Natural killer cell treated with Interleukin-12 subunit alpha and Interleukin-12 subunit beta and Interleukin-15 and Interleukin-18, amount 100 ng/mL, for 72 hours (primary cell): ENCODE measurements around the gene GREM1. TPM values are rescaled to one million over a fixed set of nuclear protein-coding genes. Genes with fewer than 3 reads are reported as not detected.
A peak's percentile ranks its signal among the peaks of the same experiment; 100 is the strongest.

Source experiments
- ATAC-seq, 2 donors: fragments of 150-1000 bp; cut with Tn5 transposase in 1 of 2; sonication (Bioruptor Pico), chemical (Tn5 transposase) in 1 of 2; 2 replicates each; pipeline ENCODE4 v1.10.0; 2021
- DNase-seq: peaks from one replicate; pipeline ENCODE4 v3.0.0; 2022; ENCODE audit warnings: low spot score
- H3K27ac Mint-ChIP-seq, 2 donors: 1 replicate in 1 of 2; 2 replicates in 1 of 2; pipeline ENCODE4 v1.8.0; 2022; ENCODE audit warnings: mixed read lengths in 2 of 2, mild to moderate bottlenecking in 1 of 2, moderate library complexity in 1 of 2
- H3K27me3 Mint-ChIP-seq, 2 donors: 1 replicate in 1 of 2; 2 replicates in 1 of 2; pipeline ENCODE4 v1.8.0; 2022; ENCODE audit warnings: mixed read lengths in 2 of 2
- H3K36me3 Mint-ChIP-seq: one replicate; pipeline ENCODE4 v1.8.0; 2022; ENCODE audit warnings: mixed read lengths
- H3K4me1 Mint-ChIP-seq, 2 donors: 1 replicate in 1 of 2; 2 replicates in 1 of 2; pipeline ENCODE4 v1.8.0; 2022; ENCODE audit warnings: low read depth in 2 of 2, mixed read lengths in 2 of 2, mild to moderate bottlenecking in 1 of 2
- H3K4me3 Mint-ChIP-seq: one replicate; pipeline ENCODE4 v1.8.0; 2022; ENCODE audit warnings: mixed read lengths
- H3K9me3 Mint-ChIP-seq: 2 replicates; pipeline ENCODE4 v1.8.0; 2022; ENCODE audit warnings: mixed read lengths
- total RNA-seq, 2 donors: library from RNA; stranded (reverse); gene quantifications; one replicate each; pipeline ENCODE4 v1.2.3, GENCODE V29; 2022

Gene GREM1
- total RNA-seq, 2 donors from 2014 or later: 0.03 TPM; not detected in 1

DNA sequence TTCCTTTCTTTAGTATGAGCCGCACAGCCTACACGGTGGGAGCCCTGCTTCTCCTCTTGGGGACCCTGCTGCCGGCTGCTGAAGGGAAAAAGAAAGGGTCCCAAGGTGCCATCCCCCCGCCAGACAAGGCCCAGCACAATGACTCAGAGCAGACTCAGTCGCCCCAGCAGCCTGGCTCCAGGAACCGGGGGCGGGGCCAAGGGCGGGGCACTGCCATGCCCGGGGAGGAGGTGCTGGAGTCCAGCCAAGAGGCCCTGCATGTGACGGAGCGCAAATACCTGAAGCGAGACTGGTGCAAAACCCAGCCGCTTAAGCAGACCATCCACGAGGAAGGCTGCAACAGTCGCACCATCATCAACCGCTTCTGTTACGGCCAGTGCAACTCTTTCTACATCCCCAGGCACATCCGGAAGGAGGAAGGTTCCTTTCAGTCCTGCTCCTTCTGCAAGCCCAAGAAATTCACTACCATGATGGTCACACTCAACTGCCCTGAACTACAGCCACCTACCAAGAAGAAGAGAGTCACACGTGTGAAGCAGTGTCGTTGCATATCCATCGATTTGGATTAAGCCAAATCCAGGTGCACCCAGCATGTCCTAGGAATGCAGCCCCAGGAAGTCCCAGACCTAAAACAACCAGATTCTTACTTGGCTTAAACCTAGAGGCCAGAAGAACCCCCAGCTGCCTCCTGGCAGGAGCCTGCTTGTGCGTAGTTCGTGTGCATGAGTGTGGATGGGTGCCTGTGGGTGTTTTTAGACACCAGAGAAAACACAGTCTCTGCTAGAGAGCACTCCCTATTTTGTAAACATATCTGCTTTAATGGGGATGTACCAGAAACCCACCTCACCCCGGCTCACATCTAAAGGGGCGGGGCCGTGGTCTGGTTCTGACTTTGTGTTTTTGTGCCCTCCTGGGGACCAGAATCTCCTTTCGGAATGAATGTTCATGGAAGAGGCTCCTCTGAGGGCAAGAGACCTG is 13.2 kb downstream of the GREM1 start:
- DNase-seq: no peak
- H3K27me3 Mint-ChIP-seq: peaks cover 44 to 45% of the 10 kb centered on the region in 2 donors
- peaks cover 5% of the 10 kb centered on the region for H3K9me3 Mint-ChIP-seq
- no peak overlapping the region for H3K4me3 Mint-ChIP-seq
- H3K27ac Mint-ChIP-seq: no peak overlapping the region
- ATAC-seq: peak; percentile 24 to 48
- H3K4me1 Mint-ChIP-seq: no peaks in the 10 kb centered on the region
- H3K36me3 Mint-ChIP-seq: peaks cover 6% of the 10 kb centered on the region

DNA sequence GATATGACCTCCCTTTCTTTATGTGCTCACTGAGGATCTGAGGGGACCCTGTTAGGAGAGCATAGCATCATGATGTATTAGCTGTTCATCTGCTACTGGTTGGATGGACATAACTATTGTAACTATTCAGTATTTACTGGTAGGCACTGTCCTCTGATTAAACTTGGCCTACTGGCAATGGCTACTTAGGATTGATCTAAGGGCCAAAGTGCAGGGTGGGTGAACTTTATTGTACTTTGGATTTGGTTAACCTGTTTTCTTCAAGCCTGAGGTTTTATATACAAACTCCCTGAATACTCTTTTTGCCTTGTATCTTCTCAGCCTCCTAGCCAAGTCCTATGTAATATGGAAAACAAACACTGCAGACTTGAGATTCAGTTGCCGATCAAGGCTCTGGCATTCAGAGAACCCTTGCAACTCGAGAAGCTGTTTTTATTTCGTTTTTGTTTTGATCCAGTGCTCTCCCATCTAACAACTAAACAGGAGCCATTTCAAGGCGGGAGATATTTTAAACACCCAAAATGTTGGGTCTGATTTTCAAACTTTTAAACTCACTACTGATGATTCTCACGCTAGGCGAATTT is 14.9 kb downstream of the GREM1 start:
- H3K27me3 Mint-ChIP-seq: peaks cover 40 to 50% of the 10 kb centered on the region in 2 donors
- H3K27ac Mint-ChIP-seq: no peak overlapping the region
- no peaks in the 10 kb centered on the region for H3K4me1 Mint-ChIP-seq
- H3K36me3 Mint-ChIP-seq: no peaks in the 10 kb centered on the region
- DNase-seq (no peak), ATAC-seq (no peak)
- H3K9me3 Mint-ChIP-seq: no peaks in the 10 kb centered on the region
- H3K4me3 Mint-ChIP-seq: no peak overlapping the region

GRCh38 chr15:32733281-32733680 is 15.5 kb downstream of the GREM1 start:
- ATAC-seq (no peak), DNase-seq (no peak)
- Mint-ChIP-seq H3K4me1 (no peaks in the 10 kb centered on the region), H3K27me3 (peaks cover 38 to 50% of the 10 kb centered on the region in 2 donors), H3K36me3 (no peaks in the 10 kb centered on the region), H3K9me3 (no peaks in the 10 kb centered on the region), H3K27ac (no peak overlapping the region), H3K4me3 (no peak overlapping the region)

- Mint-ChIP-seq H3K4me3 (no peak overlapping the region), H3K27ac (no peak overlapping the region), H3K27me3 (peaks cover 32 to 53% of the 10 kb centered on the region in 2 donors), H3K36me3 (no peaks in the 10 kb centered on the region), H3K9me3 (no peaks in the 10 kb centered on the region), H3K4me1 (no peaks in the 10 kb centered on the region)
- DNase-seq (no peak), ATAC-seq (no peak)
Observed at GRCh38 chr15:32735989-32736700, 18.3 kb downstream of the GREM1 start.

DNA sequence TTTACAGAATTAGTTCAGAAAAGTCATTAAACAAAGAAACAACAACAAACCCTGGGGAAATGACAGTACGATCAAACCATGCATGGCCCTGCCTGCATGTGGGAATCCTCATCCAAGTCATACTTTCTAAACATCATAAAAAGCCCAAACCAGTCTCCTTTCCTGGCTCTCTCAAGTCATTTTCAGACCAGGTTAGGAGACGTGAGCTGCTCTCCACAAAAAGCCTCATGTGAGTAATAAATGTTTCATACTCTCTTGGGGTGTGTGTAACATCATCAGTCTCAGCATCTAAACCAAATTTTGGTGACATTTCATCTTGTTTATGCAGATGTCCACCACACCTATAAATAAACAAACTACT is 18.9 kb downstream of the GREM1 start:
- Mint-ChIP-seq H3K4me3 (no peak overlapping the region), H3K27me3 (peaks cover 32 to 58% of the 10 kb centered on the region in 2 donors), H3K36me3 (no peaks in the 10 kb centered on the region), H3K27ac (no peak overlapping the region), H3K4me1 (no peaks in the 10 kb centered on the region), H3K9me3 (no peaks in the 10 kb centered on the region)
- DNase-seq: no peak
- ATAC-seq: no peak

GRCh38 chr15:32737304-32737703 is 19.5 kb downstream of the GREM1 start:
- H3K9me3 Mint-ChIP-seq: no peaks in the 10 kb centered on the region
- H3K27ac Mint-ChIP-seq: no peak overlapping the region
- H3K36me3 Mint-ChIP-seq: no peaks in the 10 kb centered on the region
- no peak overlapping the region for H3K4me3 Mint-ChIP-seq
- no peak for DNase-seq
- peaks cover 34 to 61% of the 10 kb centered on the region in 2 donors for H3K27me3 Mint-ChIP-seq
- ATAC-seq: no peak
- H3K4me1 Mint-ChIP-seq: no peaks in the 10 kb centered on the region

- Mint-ChIP-seq H3K27ac (no peak overlapping the region), H3K27me3 (peaks cover 34 to 61% of the 10 kb centered on the region in 2 donors), H3K4me1 (no peaks in the 10 kb centered on the region), H3K36me3 (no peaks in the 10 kb centered on the region), H3K4me3 (no peak overlapping the region), H3K9me3 (no peaks in the 10 kb centered on the region)
- DNase-seq (no peak), ATAC-seq (no peak)
Observed at GRCh38 chr15:32738666-32739065, 20.9 kb downstream of the GREM1 start.

DNA sequence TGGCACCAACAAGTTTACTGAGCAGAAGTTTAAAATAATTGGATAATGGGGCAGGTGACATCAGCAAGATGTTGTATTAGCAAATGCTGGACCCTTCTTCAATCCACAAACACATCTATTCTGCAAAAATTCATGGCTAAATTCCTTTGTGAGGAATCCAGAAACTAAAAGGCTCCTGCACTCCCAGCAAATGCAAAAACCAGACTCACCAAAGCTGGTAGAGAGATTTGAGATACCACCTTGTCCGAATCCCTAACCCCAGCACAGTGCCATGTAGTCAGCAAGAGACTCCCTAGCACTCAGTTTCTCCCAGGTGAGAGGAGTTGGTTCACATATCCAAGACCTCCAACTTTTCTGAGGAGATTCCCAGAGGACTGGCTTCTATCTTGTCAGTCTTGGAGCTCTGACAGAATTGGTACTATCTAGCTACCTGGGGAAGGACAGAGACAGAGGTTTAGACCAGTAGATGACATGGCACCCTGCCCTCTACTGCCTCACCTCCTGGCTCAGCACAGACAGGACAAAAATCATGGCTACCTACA is 21.8 kb downstream of the GREM1 start:
- DNase-seq: no peak
- Mint-ChIP-seq H3K27ac (no peak overlapping the region), H3K36me3 (no peaks in the 10 kb centered on the region), H3K4me3 (no peak overlapping the region), H3K27me3 (peaks cover 29 to 56% of the 10 kb centered on the region in 2 donors), H3K9me3 (no peaks in the 10 kb centered on the region), H3K4me1 (no peaks in the 10 kb centered on the region)
- ATAC-seq: no peak

DNA sequence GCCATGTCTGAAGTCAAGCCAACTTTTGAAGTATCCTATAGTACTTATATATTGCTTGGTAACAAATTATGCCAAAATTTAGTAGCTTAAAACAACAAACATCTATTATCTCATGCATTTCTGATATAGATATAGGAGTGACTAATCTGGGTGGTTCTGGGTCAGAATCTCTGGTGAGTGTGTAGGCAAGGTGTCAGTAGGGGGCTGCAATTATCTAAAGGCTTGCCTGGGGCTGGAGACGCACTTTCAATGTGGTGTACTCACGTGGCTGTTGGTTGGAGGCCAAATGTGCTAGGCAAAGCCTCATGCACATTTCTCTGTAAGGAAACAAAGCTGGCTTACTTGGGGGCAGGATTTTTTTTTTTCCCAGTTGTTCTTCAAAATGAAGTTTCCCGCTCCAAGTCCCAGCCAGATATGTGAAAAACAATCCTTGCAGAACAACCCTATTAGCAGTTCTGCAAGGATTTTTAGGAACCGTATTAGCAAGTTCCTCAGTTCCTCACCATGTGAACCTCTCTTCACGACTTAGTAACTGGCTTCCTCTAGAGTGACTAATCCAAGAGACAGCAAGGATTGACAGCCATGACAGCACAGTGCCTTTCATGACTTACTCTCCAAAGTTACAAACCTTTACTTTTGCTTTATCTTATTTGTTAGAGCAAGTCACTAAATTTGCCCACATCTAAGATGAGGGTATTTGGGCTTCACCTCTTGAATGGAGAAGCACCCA is 25.8 kb downstream of the GREM1 start:
- Mint-ChIP-seq H3K36me3 (no peaks in the 10 kb centered on the region), H3K27ac (no peak overlapping the region), H3K27me3 (peaks cover 18 to 53% of the 10 kb centered on the region in 2 donors), H3K4me3 (no peak overlapping the region), H3K4me1 (no peaks in the 10 kb centered on the region), H3K9me3 (no peaks in the 10 kb centered on the region)
- no peak for DNase-seq
- ATAC-seq: no peak

DNA sequence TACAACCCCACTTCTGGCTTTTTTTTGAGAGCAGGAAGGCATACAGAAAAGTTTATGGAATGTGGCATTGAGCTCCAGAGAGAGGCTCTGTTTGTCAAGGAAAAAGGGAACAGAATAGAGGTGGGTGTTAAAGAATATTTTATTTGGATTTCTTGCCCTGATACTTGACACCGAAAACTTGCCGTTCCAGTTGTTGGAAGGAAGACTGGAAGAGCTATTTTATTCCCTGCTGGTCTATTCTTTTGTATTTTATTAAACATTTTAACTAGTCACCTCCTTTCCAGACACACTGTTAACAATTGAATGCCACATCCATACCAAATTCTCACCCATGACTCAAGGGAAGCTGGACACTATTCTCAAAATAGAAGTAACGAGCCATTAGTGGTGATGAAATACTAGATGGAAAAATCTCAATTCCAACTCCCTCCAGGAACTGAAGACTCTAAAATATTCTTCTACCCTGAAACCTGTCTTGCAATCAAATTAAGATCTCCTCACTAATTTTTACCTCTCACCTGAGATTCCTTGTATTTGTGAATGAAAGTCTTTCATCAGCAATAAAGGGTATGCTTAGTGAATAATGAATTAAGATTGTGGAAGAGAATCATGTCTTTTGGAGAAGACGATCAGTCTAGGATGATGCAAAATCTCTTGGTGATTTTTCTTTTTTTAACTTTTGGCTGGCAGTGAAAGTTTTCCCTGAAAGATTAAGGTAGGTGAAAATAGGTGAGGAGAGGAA is 28.5 kb downstream of the GREM1 start:
- H3K4me3 Mint-ChIP-seq: no peak overlapping the region
- H3K27me3 Mint-ChIP-seq: peaks cover 15 to 42% of the 10 kb centered on the region in 2 donors
- H3K36me3 Mint-ChIP-seq: no peaks in the 10 kb centered on the region
- ATAC-seq (no peak), DNase-seq (no peak)
- no peaks in the 10 kb centered on the region for H3K4me1 Mint-ChIP-seq
- no peak overlapping the region for H3K27ac Mint-ChIP-seq
- no peaks in the 10 kb centered on the region for H3K9me3 Mint-ChIP-seq

- H3K9me3 Mint-ChIP-seq: no peaks in the 10 kb centered on the region
- ATAC-seq: no peak
- peaks cover 13 to 40% of the 10 kb centered on the region in 2 donors for H3K27me3 Mint-ChIP-seq
- no peaks in the 10 kb centered on the region for H3K36me3 Mint-ChIP-seq
- no peak overlapping the region for H3K4me3 Mint-ChIP-seq
- no peaks in the 10 kb centered on the region for H3K4me1 Mint-ChIP-seq
- no peak overlapping the region for H3K27ac Mint-ChIP-seq
- DNase-seq: no peak
Observed at GRCh38 chr15:32747921-32748342, 30.1 kb downstream of the GREM1 start.

GRCh38 chr15:32750979-32751378 is 33.2 kb downstream of the GREM1 start:
- Mint-ChIP-seq H3K27ac (no peak overlapping the region), H3K9me3 (peaks cover 3% of the 10 kb centered on the region), H3K27me3 (peaks cover 13 to 35% of the 10 kb centered on the region in 2 donors), H3K36me3 (no peaks in the 10 kb centered on the region), H3K4me3 (no peak overlapping the region), H3K4me1 (no peaks in the 10 kb centered on the region)
- no peak for ATAC-seq
- DNase-seq: no peak

DNA sequence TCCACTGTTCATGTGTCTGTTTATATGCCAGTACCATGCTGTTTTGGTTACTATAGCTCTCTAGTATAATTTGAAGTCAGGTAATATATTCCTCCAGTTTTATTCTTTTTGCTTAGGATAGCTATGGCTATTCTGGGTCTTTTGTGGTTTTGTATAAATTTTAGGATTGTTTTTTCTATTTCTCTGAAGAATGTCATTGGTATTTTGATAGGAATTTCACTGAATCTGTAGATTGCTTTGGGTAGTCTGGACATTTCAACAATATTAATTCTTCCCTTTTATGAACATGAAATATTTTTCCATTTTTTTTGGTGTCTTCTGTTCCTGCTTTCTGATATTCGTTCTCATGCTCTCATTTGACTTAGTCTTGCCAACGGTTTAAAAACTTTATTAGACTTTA is 39.6 kb downstream of the GREM1 start:
- Mint-ChIP-seq H3K4me1 (no peaks in the 10 kb centered on the region), H3K4me3 (no peak overlapping the region), H3K9me3 (peaks cover 3% of the 10 kb centered on the region), H3K27ac (no peak overlapping the region), H3K36me3 (no peaks in the 10 kb centered on the region), H3K27me3 (peaks cover 31 to 61% of the 10 kb centered on the region in 2 donors)
- DNase-seq: no peak
- ATAC-seq: no peak
